GM18508 (cell line): ENCODE results near the gene TIMP2.
"Not testable (repeated sequence)": the region's sequence is repeated elsewhere in the genome, so short reads cannot be mapped to it uniquely, and the experiment has no call there.

Experiments
- ATAC-seq: cut with Tn5 transposase; IDR thresholded peaks from one replicate; pipeline ENCODE4 v1.9.1; 2021; ENCODE audit warnings: moderate number of reproducible peaks; ENCODE audit not compliant: insufficient read depth, unreplicated experiment

The TIMP2 gene

GRCh38 chr17:78910497-78911284 is 14.5 kb downstream of the TIMP2 start:
- ATAC-seq = no peak

- ATAC-seq = no peak
Measured at GRCh38 chr17:78908426-78908825, 16.8 kb downstream of the TIMP2 start.

- ATAC-seq = no peak
Measured at GRCh38 chr17:78905541-78905940, 19.6 kb downstream of the TIMP2 start.

GRCh38 chr17:78905116-78905515 is 20.1 kb downstream of the TIMP2 start:
- no peak for ATAC-seq

- no peak for ATAC-seq
Measured at GRCh38 chr17:78904371-78904770, 20.8 kb downstream of the TIMP2 start.

GRCh38 chr17:78903101-78903779 is 21.9 kb downstream of the TIMP2 start, which contains the start of gene CEP295NL:
Gene CEP295NL, minus strand, starts transcription at chr17:78903201. Its CDS starts 1,373 bp downstream, at chr17:78901828.
- no peak for ATAC-seq

- not testable (repeated sequence) for ATAC-seq
Measured at GRCh38 chr17:78902231-78902630, 23.0 kb downstream of the TIMP2 start.

GRCh38 chr17:78901806-78902205 is 23.4 kb downstream of the TIMP2 start:
- ATAC-seq = no peak

- ATAC-seq = no peak
Measured at GRCh38 chr17:78900816-78901215, 24.4 kb downstream of the TIMP2 start.

- ATAC-seq = no peak
Measured at GRCh38 chr17:78899361-78900260, 25.6 kb downstream of the TIMP2 start.

- ATAC-seq = no peak
Measured at GRCh38 chr17:78898947-78899346, 26.2 kb downstream of the TIMP2 start.

GRCh38 chr17:78898075-78898836 is 26.9 kb downstream of the TIMP2 start:
- no peak for ATAC-seq

GRCh38 chr17:78897664-78898047 is 27.5 kb downstream of the TIMP2 start:
- ATAC-seq = no peak

GRCh38 chr17:78896834-78897663 is 28.1 kb downstream of the TIMP2 start:
- no peak for ATAC-seq

- no peak for ATAC-seq
Measured at GRCh38 chr17:78896091-78896833, 28.9 kb downstream of the TIMP2 start.

GRCh38 chr17:78895322-78895721 is 29.9 kb downstream of the TIMP2 start:
- no peak for ATAC-seq

- no peak for ATAC-seq
Measured at GRCh38 chr17:78893684-78894083, 31.5 kb downstream of the TIMP2 start.

GRCh38 chr17:78892936-78893379 is 32.2 kb downstream of the TIMP2 start:
- ATAC-seq = no peak
